ENCODE measurements around the gene TMPRSS4. TPM values are rescaled to one million over a fixed set of nuclear protein-coding genes. Genes with fewer than 3 reads are reported as not detected.

The TMPRSS4 gene
- total and polyA plus RNA-seq, 9 of the 15 experiments (the other 6 are each of a cell fraction or from before 2014, with no cell fraction given) = 4.0 to 10.0 (median 5.6) TPM

DNA sequence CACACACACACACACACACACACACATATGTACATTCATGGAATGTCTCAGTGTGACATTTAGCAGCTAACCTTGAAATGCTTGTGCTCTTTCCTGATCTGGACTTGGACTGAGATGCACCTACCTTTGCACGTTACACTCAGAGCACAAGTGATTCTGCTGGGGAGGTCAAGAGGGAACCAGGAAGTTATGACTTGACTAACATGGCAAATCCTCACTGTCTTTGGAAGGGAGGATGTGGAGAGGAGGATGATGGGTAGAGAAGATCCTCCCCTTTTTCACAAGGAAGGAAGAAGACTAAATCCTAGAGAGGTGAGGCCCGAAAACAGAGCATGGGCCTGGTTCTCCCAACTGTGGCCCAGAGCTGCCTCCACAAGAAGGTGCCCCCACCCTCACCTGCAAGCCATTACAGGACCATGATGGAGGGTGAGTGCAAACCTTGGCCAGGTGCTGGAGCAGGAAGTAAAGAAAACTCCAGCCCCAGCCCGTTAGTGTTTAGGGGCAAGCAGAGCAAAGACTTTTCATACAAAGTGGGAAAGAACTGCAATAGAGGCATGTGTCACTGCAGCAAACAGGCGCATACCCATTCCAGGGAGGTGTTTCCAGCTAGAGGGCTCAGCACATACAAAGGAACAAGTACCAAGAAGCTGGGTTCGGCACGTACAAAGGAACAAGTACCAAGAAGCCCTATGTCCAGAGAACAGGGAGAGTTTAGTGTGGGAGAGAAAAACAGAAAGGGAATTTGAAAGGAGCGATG is 49.4 kb downstream of the TMPRSS4 start (continued):
- no peak for TF ChIP-seq BRD9 (IDR thresholded peaks at IDR 0.05; ENCODE audit: low read depth, partially characterized antibody)
- peak; percentile 84; the same call in 1 of the 2 replicates for TF ChIP-seq PHB (CRISPR knock-in tag; IDR thresholded peaks at IDR 0.05)
- TF ChIP-seq ZNF589 (CRISPR knock-in tag; IDR thresholded peaks at IDR 0.05; ENCODE audit: low read depth) = no peak
- no peak for TF ChIP-seq PYGO2 (tag; IDR thresholded peaks at IDR 0.05)
- no peak for TF ChIP-seq ZEB2 (IDR thresholded peaks at IDR 0.05)
- no peak for TF ChIP-seq PHF8 (IDR thresholded peaks at IDR 0.05; ENCODE audit: borderline replicate concordance, low read length)
- TF ChIP-seq, protein P1, sequence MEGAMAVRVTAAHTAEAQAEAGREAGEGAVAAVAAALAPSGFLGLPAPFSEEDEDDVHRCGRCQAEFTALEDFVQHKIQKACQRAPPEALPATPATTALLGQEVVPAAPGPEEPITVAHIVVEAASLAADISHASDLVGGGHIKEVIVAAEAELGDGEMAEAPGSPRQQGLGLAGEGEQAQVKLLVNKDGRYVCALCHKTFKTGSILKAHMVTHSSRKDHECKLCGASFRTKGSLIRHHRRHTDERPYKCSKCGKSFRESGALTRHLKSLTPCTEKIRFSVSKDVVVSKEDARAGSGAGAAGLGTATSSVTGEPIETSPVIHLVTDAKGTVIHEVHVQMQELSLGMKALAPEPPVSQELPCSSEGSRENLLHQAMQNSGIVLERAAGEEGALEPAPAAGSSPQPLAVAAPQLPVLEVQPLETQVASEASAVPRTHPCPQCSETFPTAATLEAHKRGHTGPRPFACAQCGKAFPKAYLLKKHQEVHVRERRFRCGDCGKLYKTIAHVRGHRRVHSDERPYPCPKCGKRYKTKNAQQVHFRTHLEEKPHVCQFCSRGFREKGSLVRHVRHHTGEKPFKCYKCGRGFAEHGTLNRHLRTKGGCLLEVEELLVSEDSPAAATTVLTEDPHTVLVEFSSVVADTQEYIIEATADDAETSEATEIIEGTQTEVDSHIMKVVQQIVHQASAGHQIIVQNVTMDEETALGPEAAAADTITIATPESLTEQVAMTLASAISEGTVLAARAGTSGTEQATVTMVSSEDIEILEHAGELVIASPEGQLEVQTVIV (CRISPR knock-in tag; IDR thresholded peaks at IDR 0.05; ENCODE audit: borderline replicate concordance) = no peak
- TF ChIP-seq, protein P2, sequence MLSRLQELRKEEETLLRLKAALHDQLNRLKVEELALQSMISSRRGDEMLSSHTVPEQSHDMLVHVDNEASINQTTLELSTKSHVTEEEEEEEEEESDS (CRISPR knock-in tag; IDR thresholded peaks at IDR 0.05) = peak; percentile 80
- no peak for TF ChIP-seq NR4A1 (CRISPR knock-in tag; IDR thresholded peaks at IDR 0.05)
- no peak for TF ChIP-seq NR4A1 (tag; IDR thresholded peaks at IDR 0.05)
- no peak for TF ChIP-seq FOXP1 (CRISPR knock-in tag; IDR thresholded peaks at IDR 0.05)
- peak; percentile 90 for TF ChIP-seq POLR2A (conservative IDR thresholded peaks at IDR 0.05)
- TF ChIP-seq BRF1 (IDR thresholded peaks at IDR 0.05; ENCODE audit: borderline replicate concordance, extremely low read depth, insufficient read length) = no peak
- TF ChIP-seq GTF2A2 (tag; IDR thresholded peaks at IDR 0.05) = peak; percentile 88
- no peak for TF ChIP-seq SREBF1 (IDR thresholded peaks at IDR 0.05; ENCODE audit: borderline replicate concordance, low read depth, low read length)
- no peak for TF ChIP-seq NR2C1 (IDR thresholded peaks at IDR 0.05)
- TF ChIP-seq NR2C1 (tag; IDR thresholded peaks at IDR 0.05) = no peak
- no peak for TF ChIP-seq CBX8 (IDR thresholded peaks at IDR 0.05; ENCODE audit: borderline replicate concordance, extremely low read depth, low read depth, low read length, poor library complexity, severe bottlenecking)
- TF ChIP-seq CBFA2T3 (IDR thresholded peaks at IDR 0.05) = no peak
- TF ChIP-seq JUNB (CRISPR knock-in tag; conservative IDR thresholded peaks at IDR 0.05) = no peak
- TF ChIP-seq, protein P3, sequence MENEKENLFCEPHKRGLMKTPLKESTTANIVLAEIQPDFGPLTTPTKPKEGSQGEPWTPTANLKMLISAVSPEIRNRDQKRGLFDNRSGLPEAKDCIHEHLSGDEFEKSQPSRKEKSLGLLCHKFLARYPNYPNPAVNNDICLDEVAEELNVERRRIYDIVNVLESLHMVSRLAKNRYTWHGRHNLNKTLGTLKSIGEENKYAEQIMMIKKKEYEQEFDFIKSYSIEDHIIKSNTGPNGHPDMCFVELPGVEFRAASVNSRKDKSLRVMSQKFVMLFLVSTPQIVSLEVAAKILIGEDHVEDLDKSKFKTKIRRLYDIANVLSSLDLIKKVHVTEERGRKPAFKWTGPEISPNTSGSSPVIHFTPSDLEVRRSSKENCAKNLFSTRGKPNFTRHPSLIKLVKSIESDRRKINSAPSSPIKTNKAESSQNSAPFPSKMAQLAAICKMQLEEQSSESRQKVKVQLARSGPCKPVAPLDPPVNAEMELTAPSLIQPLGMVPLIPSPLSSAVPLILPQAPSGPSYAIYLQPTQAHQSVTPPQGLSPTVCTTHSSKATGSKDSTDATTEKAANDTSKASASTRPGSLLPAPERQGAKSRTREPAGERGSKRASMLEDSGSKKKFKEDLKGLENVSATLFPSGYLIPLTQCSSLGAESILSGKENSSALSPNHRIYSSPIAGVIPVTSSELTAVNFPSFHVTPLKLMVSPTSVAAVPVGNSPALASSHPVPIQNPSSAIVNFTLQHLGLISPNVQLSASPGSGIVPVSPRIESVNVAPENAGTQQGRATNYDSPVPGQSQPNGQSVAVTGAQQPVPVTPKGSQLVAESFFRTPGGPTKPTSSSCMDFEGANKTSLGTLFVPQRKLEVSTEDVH (IDR thresholded peaks at IDR 0.05; ENCODE audit: low read depth, partially characterized antibody) = no peak
- TF ChIP-seq, protein P4, sequence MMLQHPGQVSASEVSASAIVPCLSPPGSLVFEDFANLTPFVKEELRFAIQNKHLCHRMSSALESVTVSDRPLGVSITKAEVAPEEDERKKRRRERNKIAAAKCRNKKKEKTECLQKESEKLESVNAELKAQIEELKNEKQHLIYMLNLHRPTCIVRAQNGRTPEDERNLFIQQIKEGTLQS (IDR thresholded peaks at IDR 0.05) = no peak
- TF ChIP-seq, protein P4 (CRISPR knock-in tag; conservative IDR thresholded peaks at IDR 0.05) = no peak
